H9 (cell line): Measurements from ENCODE around the gene GYG1. TPM values are rescaled to one million over a fixed set of nuclear protein-coding genes. Genes with fewer than 3 reads are reported as not detected.

Source experiments
- DNase-seq: peaks from one replicate; pipeline ENCODE4 v3.0.0-alpha.2; 2017
- H2AFZ ChIP-seq: one replicate; pipeline ENCODE4 v1.6.1; 2013; ENCODE audit warnings: mild to moderate bottlenecking, low read length, control low read depth, moderate library complexity
- H2AK5ac ChIP-seq: 2 replicates; pipeline ENCODE4 v1.6.1; 2013; ENCODE audit warnings: low read length, control low read depth, mixed read lengths; ENCODE audit not compliant: insufficient read length
- H2BK120ac ChIP-seq: one replicate; pipeline ENCODE4 v1.6.1; 2013; ENCODE audit warnings: low read depth, mild to moderate bottlenecking, low read length, control low read depth, inconsistent platforms; ENCODE audit not compliant: poor library complexity, severe bottlenecking
- H2BK12ac ChIP-seq: 2 replicates; pipeline ENCODE4 v1.6.1; 2013; ENCODE audit warnings: low read length, control low read depth, mixed read lengths, low read depth; ENCODE audit not compliant: insufficient read length
- H2BK15ac ChIP-seq: 2 replicates; pipeline ENCODE4 v1.6.1; 2013; ENCODE audit warnings: low read depth, low read length, control low read depth
- H2BK20ac ChIP-seq: one replicate; pipeline ENCODE4 v1.6.1; 2013; ENCODE audit warnings: low read depth, mild to moderate bottlenecking, low read length, control low read depth, inconsistent platforms; ENCODE audit not compliant: poor library complexity, severe bottlenecking
- H2BK5ac ChIP-seq: 2 replicates; pipeline ENCODE4 v1.6.1; 2013; ENCODE audit warnings: low read length, control low read depth, mixed read lengths; ENCODE audit not compliant: insufficient read length
- H3K14ac ChIP-seq: 2 replicates; pipeline ENCODE4 v1.6.1; 2013; ENCODE audit warnings: low read length, control low read depth; ENCODE audit not compliant: insufficient read depth
- H3K18ac ChIP-seq: 2 replicates; pipeline ENCODE4 v1.6.1; 2013; ENCODE audit warnings: low read depth, mild to moderate bottlenecking, mixed read lengths, low read length, control low read depth; ENCODE audit not compliant: insufficient read length
- H3K23ac ChIP-seq: 2 replicates; pipeline ENCODE4 v1.6.1; 2013; ENCODE audit warnings: low read length, control low read depth, mixed read lengths, low read depth; ENCODE audit not compliant: insufficient read length
- H3K23me2 ChIP-seq: 2 replicates; pipeline ENCODE4 v1.6.1; 2013; ENCODE audit warnings: low read depth, mild to moderate bottlenecking, mixed read lengths, low read length, control low read depth; ENCODE audit not compliant: insufficient read length, poor library complexity, severe bottlenecking
- H3K27ac ChIP-seq: 2 replicates; pipeline ENCODE4 v1.5.1; 2013; ENCODE audit warnings: low read length, control low read depth, mixed read lengths, low read depth; ENCODE audit not compliant: insufficient read length
- H3K27me3 ChIP-seq: 2 replicates; pipeline ENCODE4 v1.6.1; 2013; ENCODE audit warnings: low read length, control low read depth, inconsistent platforms; ENCODE audit not compliant: insufficient read depth
- H3K4ac ChIP-seq: 2 replicates; pipeline ENCODE4 v1.6.1; 2013; ENCODE audit warnings: low read depth, mild to moderate bottlenecking, control low read depth, inconsistent platforms, low read length, moderate library complexity
- H3K4me1 ChIP-seq: 2 replicates; pipeline ENCODE4 v1.6.1; 2013; ENCODE audit warnings: low read length, control low read depth, inconsistent platforms; ENCODE audit not compliant: insufficient read depth
- H3K4me2 ChIP-seq: 2 replicates; pipeline ENCODE4 v1.6.1; 2013; ENCODE audit warnings: low read length, control low read depth, mixed read lengths; ENCODE audit not compliant: insufficient read length, insufficient read depth
- H3K56ac ChIP-seq: 2 replicates; pipeline ENCODE4 v1.6.1; 2013; ENCODE audit warnings: low read depth, mild to moderate bottlenecking, mixed read lengths, low read length, control low read depth; ENCODE audit not compliant: insufficient read length
- H3K79me1 ChIP-seq: 2 replicates; pipeline ENCODE4 v1.6.1; 2013; ENCODE audit warnings: low read depth, mild to moderate bottlenecking, moderate library complexity, low read length, control low read depth, inconsistent platforms; ENCODE audit not compliant: insufficient read depth, poor library complexity, severe bottlenecking
- H3K79me2 ChIP-seq: 2 replicates; pipeline ENCODE4 v1.6.1; 2013; ENCODE audit warnings: low read length, control low read depth, inconsistent platforms; ENCODE audit not compliant: insufficient read depth
- H3K9ac ChIP-seq: 2 replicates; pipeline ENCODE4 v1.6.1; 2013; ENCODE audit warnings: low read length, control low read depth, mixed read lengths; ENCODE audit not compliant: insufficient read length; ENCODE audit errors: extremely low read depth
- H3K9me3 ChIP-seq: one replicate; pipeline ENCODE4 v1.6.1; 2013; ENCODE audit warnings: low read depth, low read length, inconsistent platforms; ENCODE audit not compliant: control insufficient read depth
- H3T11ph ChIP-seq: one replicate; pipeline ENCODE4 v1.6.1; 2013; ENCODE audit warnings: mild to moderate bottlenecking, low read length, control low read depth, inconsistent platforms
- H4K20me1 ChIP-seq: one replicate; pipeline ENCODE4 v1.6.1; 2013; ENCODE audit not compliant: control insufficient read depth, insufficient read length, insufficient read depth
- H4K5ac ChIP-seq: 2 replicates; pipeline ENCODE4 v1.6.1; 2013; ENCODE audit warnings: low read depth, mild to moderate bottlenecking, mixed read lengths, low read length, control low read depth; ENCODE audit not compliant: insufficient read length
- H4K8ac ChIP-seq: replicated peaks from 2 replicates; pipeline ENCODE4 v1.6.1; 2013; ENCODE audit warnings: low read length, control low read depth, mixed read lengths, low read depth; ENCODE audit not compliant: insufficient read length
- H4K91ac ChIP-seq: 2 replicates; pipeline ENCODE4 v1.6.1; 2013; ENCODE audit warnings: low read depth, mild to moderate bottlenecking, moderate library complexity, mixed read lengths, low read length, control low read depth; ENCODE audit not compliant: insufficient read length
- H3K27ac Mint-ChIP-seq, 3 experiments: 2 replicates in 2 of 3; 3 replicates in 1 of 3; pipeline ENCODE4 v1.8.0; 2020 to 2021; ENCODE audit warnings: mixed read lengths in 3 of 3, mild to moderate bottlenecking in 1 of 3, moderate library complexity in 1 of 3
- H3K27me3 Mint-ChIP-seq: 2 replicates; pipeline ENCODE4 v1.8.0; 2021; ENCODE audit warnings: low read depth, mild to moderate bottlenecking, moderate library complexity, mixed read lengths
- H3K36me3 Mint-ChIP-seq, 3 experiments: 2 replicates in 2 of 3; 3 replicates in 1 of 3; pipeline ENCODE4 v1.8.0; 2020 to 2021; ENCODE audit warnings: low read depth in 3 of 3, mixed read lengths in 3 of 3; ENCODE audit not compliant: insufficient read depth in 1 of 3
- H3K4me1 Mint-ChIP-seq, 2 experiments: 2 replicates each; pipeline ENCODE4 v1.8.0; 2020; ENCODE audit warnings: mixed read lengths in 2 of 2
- H3K4me3 Mint-ChIP-seq, 2 experiments: 2 replicates in 1 of 2; 3 replicates in 1 of 2; pipeline ENCODE4 v1.8.0; 2020 to 2021; ENCODE audit warnings: mild to moderate bottlenecking in 2 of 2, mixed read lengths in 2 of 2, moderate library complexity in 1 of 2
- H3K9me3 Mint-ChIP-seq, 2 experiments: 2 replicates in 1 of 2; 3 replicates in 1 of 2; pipeline ENCODE4 v1.8.0; 2020; ENCODE audit warnings: mild to moderate bottlenecking in 2 of 2, mixed read lengths in 2 of 2, moderate library complexity in 1 of 2
- CTCF ChIP-seq: fragments of 200-600 bp; sonication (generic); conservative IDR thresholded peaks from 3 replicates; pipeline ENCODE4 v1.8.0; 2021; ENCODE audit warnings: antibody characterized with exemption, mild to moderate bottlenecking
- WGBS: extraction: QIAGEN DNeasy Blood & Tissue Kit; methylation state at CpG from one replicate; pipeline ENCODE4 v1.1.7; 2013; ENCODE audit warnings: missing lambda C conversion rate, low lambda C conversion rate, mixed read lengths; ENCODE audit not compliant: insufficient read length; ENCODE audit errors: extremely low coverage; 5-methylcytosine and 5-hydroxymethylcytosine counted together
- total RNA-seq: library from RNA; stranded (reverse); gene quantifications from 2 replicates; pipeline ENCODE4 v1.2.1, GENCODE V29; 2021

The GYG1 gene
- total RNA-seq, 1 experiment from 2014 or later, result 31.5 TPM

GRCh38 chr3:149009732-149010131 lies 18.4 kb downstream of the GYG1 start:
- Histone ChIP-seq H3K23ac (no peak overlapping the region), H3T11ph (no peak overlapping the region), H3K14ac (no peak overlapping the region), H3K79me1 (no peaks in the 10 kb centered on the region), H4K91ac (no peak overlapping the region), H2AFZ (no peak overlapping the region), H3K18ac (no peak overlapping the region), H4K5ac (no peak overlapping the region), H3K9me3 (no peaks in the 10 kb centered on the region), H2BK15ac (no peak overlapping the region; the same call in 1 of the 2 replicates), H2BK120ac (no peak overlapping the region), H3K4me1 (no peaks in the 10 kb centered on the region), H3K79me2 (no peaks in the 10 kb centered on the region), H3K27me3 (no peaks in the 10 kb centered on the region), H3K27ac (no peak overlapping the region), H3K56ac (no peak overlapping the region), H4K8ac (no peak overlapping the region), H3K4me2 (no peak overlapping the region), H2BK5ac (no peak overlapping the region), H2BK20ac (no peak overlapping the region), H2AK5ac (no peak overlapping the region), H3K9ac (no peak overlapping the region), H3K4ac (no peak overlapping the region), H3K23me2 (no peaks in the 10 kb centered on the region), H2BK12ac (no peak overlapping the region), H4K20me1 (no peaks in the 10 kb centered on the region)
- no peak for DNase-seq
- no CpG with 5 or more reads among the region's 2 CpGs for whole genome bisulfite sequencing
- Mint-ChIP-seq H3K4me1 (peaks cover 8 to 9% of the 10 kb centered on the region in 2 experiments), H3K4me3 (no peak overlapping the region), H3K27me3 (no peaks in the 10 kb centered on the region), H3K36me3 (peaks cover 4 to 37% (median 23%) of the 10 kb centered on the region in 3 experiments), H3K9me3 (no peaks in the 10 kb centered on the region), H3K27ac (no peak overlapping the region; a peak in 1 of 7 replicates)
- no peak for TF ChIP-seq CTCF
